CD4-positive, alpha-beta T cell (primary cell): ENCODE data around the gene PLCB1. TPM values are rescaled to one million over a fixed set of nuclear protein-coding genes. Genes with fewer than 3 reads are reported as not detected.

ENCODE experiments used
- ATAC-seq: fragments of 200-7000 bp; cut with Tn5 transposase; one replicate; pipeline ENCODE4 v1.10.0; 2022; ENCODE audit warnings: mild to moderate bottlenecking; ENCODE audit not compliant: poor library complexity
- CTCF ChIA-PET: fragments of 350-600 bp; sonication (Branson Sonifier 250); formaldehyde crosslinking; loops from one replicate; lab custom pipeline; 2021; ENCODE audit warnings: antibody characterized with exemption, inconsistent platforms; lab: Charles Lee
- POLR2A ChIA-PET: fragments of 350-600 bp; sonication (Branson Sonifier 250); formaldehyde crosslinking; loops from one replicate; lab custom pipeline; 2021; ENCODE audit warnings: antibody characterized with exemption, inconsistent platforms; lab: Charles Lee
- DNase-seq, 14 experiments: peaks; one replicate each; pipeline ENCODE4 v3.0.0-alpha.2; 2013 to 2020; ENCODE audit warnings: mixed read lengths in 2 of 14
- H3K27ac ChIP-seq, 2 donors: one replicate each; pipeline versions ENCODE4 v1.5.1 to v1.7.0; 2013; ENCODE audit warnings: low read length in 2 of 2, low read depth in 1 of 2, mild to moderate bottlenecking in 1 of 2
- H3K27me3 ChIP-seq, 2 experiments: 1 replicate in 1 of 2; 2 replicates in 1 of 2; pipeline versions ENCODE4 v1.6.1 to v1.7.0; 2013; ENCODE audit warnings: low read length in 2 of 2, control low read depth in 1 of 2, mild to moderate bottlenecking in 1 of 2, moderate library complexity in 1 of 2; ENCODE audit not compliant: insufficient read depth in 2 of 2, control insufficient read depth in 1 of 2
- H3K36me3 ChIP-seq: one replicate; pipeline ENCODE4 v1.6.1; 2013; ENCODE audit warnings: low read length, control low read depth; ENCODE audit not compliant: insufficient read depth
- H3K4me1 ChIP-seq: one replicate; pipeline ENCODE4 v1.6.1; 2013; ENCODE audit warnings: low read length, control low read depth; ENCODE audit not compliant: insufficient read depth
- H3K4me3 ChIP-seq: one replicate; pipeline ENCODE4 v1.5.1; 2013; ENCODE audit warnings: mild to moderate bottlenecking, low read length, moderate library complexity
- H3K9me3 ChIP-seq, 2 experiments: 1 replicate in 1 of 2; 2 replicates in 1 of 2; pipeline versions ENCODE4 v1.6.1 to v1.7.0; 2013; ENCODE audit warnings: low read length in 2 of 2, mild to moderate bottlenecking in 2 of 2, control low read depth in 1 of 2, moderate library complexity in 1 of 2; ENCODE audit not compliant: control insufficient read depth in 1 of 2, insufficient read depth in 1 of 2
- H3K27ac Mint-ChIP-seq: one replicate; pipeline ENCODE4 v1.8.0; 2020; ENCODE audit warnings: mixed read lengths
- H3K27me3 Mint-ChIP-seq: one replicate; pipeline ENCODE4 v1.8.0; 2021; ENCODE audit warnings: mixed read lengths
- H3K36me3 Mint-ChIP-seq: one replicate; pipeline ENCODE4 v1.8.0; 2021; ENCODE audit warnings: low read depth, mixed read lengths
- H3K4me1 Mint-ChIP-seq: one replicate; pipeline ENCODE4 v1.8.0; 2021; ENCODE audit warnings: low read depth, mixed read lengths
- H3K4me3 Mint-ChIP-seq: one replicate; pipeline ENCODE4 v1.8.0; 2020; ENCODE audit warnings: mild to moderate bottlenecking, mixed read lengths
- H3K9me3 Mint-ChIP-seq: one replicate; pipeline ENCODE4 v1.8.0; 2020; ENCODE audit warnings: mixed read lengths
- intact Hi-C, 2 experiments: fragments of 100-400 bp; cut with DNase I in 1 of 2; cut with micrococcal nuclease in 1 of 2; formaldehyde crosslinking; loops; one replicate each; pipeline versions ENCODE4 v1.15.1 to v1.9.0; 2023 to 2025; cut with DNase I, micrococcal nuclease
- total RNA-seq, 174 experiments: library from RNA in 2 of 174; stranded (reverse) in 2 of 174; gene quantifications; one replicate each; pipeline ENCODE4 v1.2.3 and lab custom pipeline; 2021 to 2026
- TF ChIP-seq, protein P1 (sequence below): fragments of 200-600 bp; IDR thresholded peaks from one replicate; pipeline ENCODE4 v1.8.0; 2022; ENCODE audit warnings: antibody characterized with exemption, mild to moderate bottlenecking

PLCB1 gene
- total RNA-seq, 2 experiments from 2014 or later = 3.8 to 5.6 TPM

DNA sequence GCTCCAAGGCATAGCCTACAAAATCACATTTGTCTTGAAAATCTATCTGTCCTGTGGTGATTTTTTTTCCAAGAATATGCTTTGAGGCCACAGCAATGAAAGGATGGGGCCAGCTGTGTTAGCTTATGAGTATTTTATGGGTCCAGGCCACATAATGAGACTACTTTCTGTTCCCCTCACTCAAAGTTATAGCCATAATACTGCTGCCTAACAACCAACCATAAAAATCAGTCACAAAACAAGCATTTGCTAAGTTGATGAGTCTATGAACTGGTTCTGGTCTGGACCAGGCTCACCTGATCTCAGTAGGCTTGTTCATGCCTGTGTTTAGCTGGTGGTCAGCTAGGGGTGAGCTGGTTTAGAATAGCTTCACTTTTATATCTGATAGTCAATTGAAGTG is 744.3 kb downstream of the PLCB1 start:
- H3K36me3 Mint-ChIP-seq = no peaks in the 10 kb centered on the region
- Histone ChIP-seq H3K9me3 (no peaks in the 10 kb centered on the region), H3K27ac (no peak overlapping the region), H3K36me3 (no peaks in the 10 kb centered on the region), H3K27me3 (no peaks in the 10 kb centered on the region), H3K4me3 (no peak overlapping the region), H3K4me1 (no peaks in the 10 kb centered on the region)
- intact Hi-C loops = no loop called here
- ATAC-seq (no peak), DNase-seq (no peak)
- ChIA-PET POLR2A (no interaction called here), CTCF (no interaction called here)
- H3K9me3 Mint-ChIP-seq = no peaks in the 10 kb centered on the region
- H3K4me1 Mint-ChIP-seq = no peaks in the 10 kb centered on the region
- no peak overlapping the region for H3K4me3 Mint-ChIP-seq
- no peaks in the 10 kb centered on the region for H3K27me3 Mint-ChIP-seq
- TF ChIP-seq, protein P1, sequence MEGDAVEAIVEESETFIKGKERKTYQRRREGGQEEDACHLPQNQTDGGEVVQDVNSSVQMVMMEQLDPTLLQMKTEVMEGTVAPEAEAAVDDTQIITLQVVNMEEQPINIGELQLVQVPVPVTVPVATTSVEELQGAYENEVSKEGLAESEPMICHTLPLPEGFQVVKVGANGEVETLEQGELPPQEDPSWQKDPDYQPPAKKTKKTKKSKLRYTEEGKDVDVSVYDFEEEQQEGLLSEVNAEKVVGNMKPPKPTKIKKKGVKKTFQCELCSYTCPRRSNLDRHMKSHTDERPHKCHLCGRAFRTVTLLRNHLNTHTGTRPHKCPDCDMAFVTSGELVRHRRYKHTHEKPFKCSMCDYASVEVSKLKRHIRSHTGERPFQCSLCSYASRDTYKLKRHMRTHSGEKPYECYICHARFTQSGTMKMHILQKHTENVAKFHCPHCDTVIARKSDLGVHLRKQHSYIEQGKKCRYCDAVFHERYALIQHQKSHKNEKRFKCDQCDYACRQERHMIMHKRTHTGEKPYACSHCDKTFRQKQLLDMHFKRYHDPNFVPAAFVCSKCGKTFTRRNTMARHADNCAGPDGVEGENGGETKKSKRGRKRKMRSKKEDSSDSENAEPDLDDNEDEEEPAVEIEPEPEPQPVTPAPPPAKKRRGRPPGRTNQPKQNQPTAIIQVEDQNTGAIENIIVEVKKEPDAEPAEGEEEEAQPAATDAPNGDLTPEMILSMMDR = no peak
- H3K27ac Mint-ChIP-seq = no peak overlapping the region

DNA sequence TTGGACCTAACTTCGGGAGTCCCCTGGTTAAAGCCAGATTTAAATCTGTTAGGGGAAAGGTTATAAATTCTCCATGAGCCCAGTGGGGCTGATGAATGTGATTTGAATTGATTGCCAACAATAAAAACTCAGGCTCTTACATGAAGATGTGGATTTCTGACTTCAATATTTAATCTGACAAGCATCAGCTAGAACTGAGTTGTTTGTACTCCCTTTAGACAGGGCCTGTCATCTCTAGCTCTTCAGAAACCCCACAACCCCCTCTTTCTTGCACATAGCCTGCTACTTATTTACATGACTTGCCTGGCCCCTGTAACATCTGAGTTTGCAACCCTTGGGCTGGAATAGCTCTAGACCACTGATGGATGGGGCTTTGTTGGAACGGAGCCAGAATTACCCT is 745.2 kb downstream of the PLCB1 start:
- Mint-ChIP-seq H3K36me3 (no peaks in the 10 kb centered on the region), H3K4me3 (no peak overlapping the region), H3K27ac (no peak overlapping the region), H3K4me1 (no peaks in the 10 kb centered on the region), H3K9me3 (no peaks in the 10 kb centered on the region), H3K27me3 (no peaks in the 10 kb centered on the region)
- no peaks in the 10 kb centered on the region for H3K4me1 ChIP-seq
- ChIA-PET POLR2A (no interaction called here), CTCF (no interaction called here)
- no peaks in the 10 kb centered on the region for H3K27me3 ChIP-seq
- ATAC-seq = no peak
- intact Hi-C loops = no loop called here
- TF ChIP-seq, protein P1 = no peak
- H3K36me3 ChIP-seq = no peaks in the 10 kb centered on the region
- H3K27ac ChIP-seq = no peak overlapping the region
- no peak for DNase-seq
- H3K9me3 ChIP-seq = no peaks in the 10 kb centered on the region
- H3K4me3 ChIP-seq = no peak overlapping the region

DNA sequence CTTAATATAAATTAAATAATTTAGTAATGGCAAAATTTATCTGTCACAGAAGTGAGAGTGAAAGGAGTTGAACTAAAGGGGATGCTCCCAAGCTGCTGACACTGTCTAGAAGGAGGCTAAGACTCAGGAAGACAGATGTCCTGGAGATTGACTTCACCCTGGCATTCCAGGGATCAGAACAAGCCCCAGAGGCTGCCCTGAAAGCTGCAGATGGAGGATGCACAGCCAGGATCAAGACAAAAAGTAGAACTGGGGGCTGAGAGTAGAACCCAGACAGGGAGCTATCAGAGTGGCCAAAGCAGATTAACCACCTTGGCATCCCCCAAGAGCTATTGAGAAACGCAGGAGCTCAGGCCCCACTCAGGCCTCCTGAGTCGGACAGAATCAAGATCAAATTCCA is 747.6 kb downstream of the PLCB1 start:
- TF ChIP-seq, protein P1 = no peak
- H3K9me3 ChIP-seq = no peaks in the 10 kb centered on the region
- no peak overlapping the region for H3K4me3 ChIP-seq
- Mint-ChIP-seq H3K4me3 (no peak overlapping the region), H3K9me3 (no peaks in the 10 kb centered on the region), H3K27ac (no peak overlapping the region), H3K36me3 (no peaks in the 10 kb centered on the region), H3K4me1 (no peaks in the 10 kb centered on the region), H3K27me3 (no peaks in the 10 kb centered on the region)
- ChIA-PET CTCF (interaction anchor here (0.6 to 1.3 kb wide), 2 partner anchors 38 to 1190 kb away, joined by 3 read pairs; no protein-coding TSS in a partner anchor), POLR2A (no interaction called here)
- no peak for DNase-seq
- no peak overlapping the region for H3K27ac ChIP-seq
- no peaks in the 10 kb centered on the region for H3K27me3 ChIP-seq
- H3K4me1 ChIP-seq = no peaks in the 10 kb centered on the region
- intact Hi-C loops = no loop called here
- no peak for ATAC-seq
- H3K36me3 ChIP-seq = no peaks in the 10 kb centered on the region
